ENCODE data around the gene MYH15.

MYH15 gene

DNA sequence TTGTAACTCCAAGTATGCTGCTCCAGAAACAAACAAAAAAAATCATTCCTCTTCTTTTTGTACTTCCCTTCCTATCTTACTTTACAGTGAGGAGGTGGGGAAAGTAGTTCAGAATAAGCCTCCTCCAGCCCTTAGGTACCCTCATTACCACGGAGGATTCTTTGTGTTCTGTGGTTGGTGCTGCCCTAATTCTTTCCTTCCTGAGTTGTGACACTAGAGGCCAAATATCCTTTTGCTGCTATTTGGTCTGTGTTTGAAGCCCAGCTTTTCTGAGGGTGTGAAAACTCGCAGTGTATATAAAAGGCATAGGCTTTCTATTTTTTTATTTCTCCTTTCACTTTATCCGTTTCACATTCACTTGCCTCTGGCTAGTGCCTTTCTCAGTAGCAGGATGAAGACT is 115.8 kb downstream of the MYH15 start:
- H3K4me3 ChIP-seq (ENCODE audit: low read depth, low read length): no peak overlapping the region
- TF ChIP-seq, protein P1, sequence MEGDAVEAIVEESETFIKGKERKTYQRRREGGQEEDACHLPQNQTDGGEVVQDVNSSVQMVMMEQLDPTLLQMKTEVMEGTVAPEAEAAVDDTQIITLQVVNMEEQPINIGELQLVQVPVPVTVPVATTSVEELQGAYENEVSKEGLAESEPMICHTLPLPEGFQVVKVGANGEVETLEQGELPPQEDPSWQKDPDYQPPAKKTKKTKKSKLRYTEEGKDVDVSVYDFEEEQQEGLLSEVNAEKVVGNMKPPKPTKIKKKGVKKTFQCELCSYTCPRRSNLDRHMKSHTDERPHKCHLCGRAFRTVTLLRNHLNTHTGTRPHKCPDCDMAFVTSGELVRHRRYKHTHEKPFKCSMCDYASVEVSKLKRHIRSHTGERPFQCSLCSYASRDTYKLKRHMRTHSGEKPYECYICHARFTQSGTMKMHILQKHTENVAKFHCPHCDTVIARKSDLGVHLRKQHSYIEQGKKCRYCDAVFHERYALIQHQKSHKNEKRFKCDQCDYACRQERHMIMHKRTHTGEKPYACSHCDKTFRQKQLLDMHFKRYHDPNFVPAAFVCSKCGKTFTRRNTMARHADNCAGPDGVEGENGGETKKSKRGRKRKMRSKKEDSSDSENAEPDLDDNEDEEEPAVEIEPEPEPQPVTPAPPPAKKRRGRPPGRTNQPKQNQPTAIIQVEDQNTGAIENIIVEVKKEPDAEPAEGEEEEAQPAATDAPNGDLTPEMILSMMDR (IDR thresholded peaks at IDR 0.05; ENCODE audit: low read depth, low read length): no peak

- TF ChIP-seq, protein P1 (IDR thresholded peaks at IDR 0.05; ENCODE audit: low read depth, low read length): no peak
- no peak overlapping the region for H3K4me3 ChIP-seq (ENCODE audit: low read depth, low read length)
Observed at GRCh38 chr3:108394016-108394415, 116.4 kb downstream of the MYH15 start.

DNA sequence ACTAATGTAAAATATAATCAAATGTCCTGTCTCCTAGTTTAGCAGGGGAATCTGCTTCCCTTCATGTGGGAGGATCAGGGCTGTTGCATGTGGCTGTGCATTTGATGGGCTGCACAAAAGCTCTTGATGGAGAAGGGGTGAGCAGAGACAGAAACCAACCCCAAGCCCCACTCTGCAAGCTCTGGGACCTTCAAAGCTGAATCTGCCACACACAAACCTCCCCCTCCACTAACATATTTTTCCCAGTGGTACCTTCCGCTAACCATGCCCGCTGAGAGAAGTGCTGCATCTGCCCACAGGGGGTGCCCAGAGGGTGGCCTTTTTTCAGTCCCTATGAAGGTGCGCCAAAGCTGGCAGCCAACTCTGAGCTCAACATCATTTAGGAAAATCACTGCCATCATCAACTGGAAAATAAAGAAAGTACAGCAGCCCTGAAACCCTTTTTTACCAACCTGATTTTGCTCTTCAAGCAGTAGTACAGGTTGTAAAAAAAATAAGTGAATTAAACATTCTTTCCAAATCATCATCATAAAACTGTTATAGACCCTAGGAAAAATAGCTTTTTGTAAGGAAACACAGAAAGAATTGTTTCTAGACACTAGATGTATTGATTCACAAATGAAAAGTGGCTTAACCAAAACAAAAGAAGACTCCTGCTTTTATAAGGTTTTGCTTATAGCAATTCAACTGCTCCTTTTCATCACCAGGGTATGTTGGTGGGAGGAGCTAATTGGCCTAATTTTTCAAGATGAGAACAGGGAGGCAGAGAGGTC is 117.1 kb downstream of the MYH15 start:
- H3K4me3 ChIP-seq (ENCODE audit: low read depth, low read length): no peak overlapping the region
- TF ChIP-seq, protein P1 (IDR thresholded peaks at IDR 0.05; ENCODE audit: low read depth, low read length): no peak

DNA sequence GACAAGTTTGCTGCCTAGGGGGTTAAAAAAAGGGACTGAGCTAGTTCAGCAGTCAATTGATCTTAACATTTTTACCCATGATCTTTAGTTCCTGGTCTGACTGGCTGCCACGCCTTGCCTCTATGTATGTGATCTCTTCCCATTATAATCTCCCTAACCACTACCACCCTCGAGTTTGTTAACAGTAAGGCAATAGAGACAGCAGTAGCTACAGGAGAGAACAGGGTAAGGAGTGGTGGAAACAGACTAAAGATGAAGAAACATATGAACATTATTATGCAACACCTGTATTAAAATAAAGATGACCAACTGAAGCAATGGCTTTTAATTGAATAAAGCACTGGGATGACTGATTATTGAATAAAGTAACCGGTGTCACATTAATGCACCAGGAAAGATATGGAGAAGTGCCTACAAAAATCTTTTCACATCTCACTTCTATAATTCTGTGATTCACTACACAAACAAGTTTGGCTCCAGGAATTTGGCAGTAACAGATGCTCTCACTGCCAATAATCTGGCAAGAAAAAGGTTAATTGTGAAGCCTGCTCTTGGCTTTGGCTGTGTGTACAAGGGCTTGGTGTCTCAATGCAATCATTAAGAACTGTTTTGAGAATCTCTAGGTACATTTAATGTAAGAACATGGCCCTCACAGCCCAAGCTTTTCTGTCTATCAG is 118.3 kb downstream of the MYH15 start:
- TF ChIP-seq, protein P1 (IDR thresholded peaks at IDR 0.05; ENCODE audit: low read depth, low read length): no peak
- no peak overlapping the region for H3K4me3 ChIP-seq (ENCODE audit: low read depth, low read length)

- no peak overlapping the region for H3K4me3 ChIP-seq (ENCODE audit: low read depth, low read length)
- TF ChIP-seq, protein P1 (IDR thresholded peaks at IDR 0.05; ENCODE audit: low read depth, low read length): no peak
Observed at GRCh38 chr3:108389372-108389771, 121.0 kb downstream of the MYH15 start.

DNA sequence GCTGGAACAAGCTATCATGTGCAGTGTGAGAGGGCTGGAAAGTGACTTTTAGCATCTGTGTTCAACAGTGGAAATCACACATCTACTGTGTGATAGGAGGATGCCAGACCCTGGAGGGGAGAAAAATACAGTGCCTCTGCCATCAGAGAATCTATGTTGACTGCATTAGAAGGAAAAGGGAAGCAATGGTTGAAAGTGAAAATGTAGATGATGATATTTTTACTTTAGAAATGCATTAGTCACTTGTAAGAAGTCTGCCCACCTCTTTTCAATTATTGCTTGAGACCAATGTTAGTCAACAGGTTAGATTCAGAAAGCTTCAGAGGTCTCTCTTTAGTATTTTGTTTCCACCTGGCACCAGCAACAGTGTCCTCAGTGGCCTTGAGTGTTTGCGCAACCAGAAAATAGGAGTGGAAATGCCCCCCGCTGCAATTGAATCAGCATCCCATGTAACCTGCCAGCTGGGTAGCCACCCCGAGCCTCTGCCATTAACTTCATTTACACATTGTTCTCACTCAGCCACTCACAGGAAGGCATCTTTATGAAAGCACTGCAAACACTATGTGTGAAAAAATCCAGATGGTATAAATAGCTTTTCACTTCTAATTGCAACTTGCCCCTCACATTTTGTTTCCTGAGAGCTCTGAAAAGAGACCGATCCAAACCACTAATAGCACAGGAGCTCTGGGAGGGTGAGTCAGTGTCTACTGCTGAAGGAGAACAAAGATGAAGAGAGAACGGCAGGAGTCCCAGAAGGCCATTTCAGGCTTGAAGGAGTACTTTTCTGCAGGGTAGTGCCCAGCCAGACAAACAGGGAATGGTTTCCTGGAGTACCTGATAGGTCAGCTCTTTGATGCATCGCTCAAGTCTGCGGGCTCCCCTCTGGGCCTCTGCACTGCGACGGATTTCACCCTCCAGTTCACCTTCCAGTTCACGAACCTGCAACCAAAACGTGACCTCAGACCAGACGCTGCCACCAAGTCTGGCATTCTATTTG is 122.0 kb downstream of the MYH15 start:
- no peak overlapping the region for H3K4me3 ChIP-seq (ENCODE audit: low read depth, low read length)
- TF ChIP-seq, protein P1 (IDR thresholded peaks at IDR 0.05; ENCODE audit: low read depth, low read length): no peak

Data from WI38 (cell line).